Right lobe of liver (tissue), 4 donors: ENCODE results near the gene SLC6A11.

Experiments
- CTCF ChIP-seq, 4 donors: fragments of 200-600 bp in 3 of 4; fragments of 450-650 bp in 1 of 4; IDR thresholded peaks; one replicate each; pipeline versions ENCODE4 v1.5.1 to v1.8.0; 2016 to 2022; ENCODE audit warnings: antibody characterized with exemption in 4 of 4, mild to moderate bottlenecking in 2 of 4
- POLR2A ChIP-seq: fragments of 450-650 bp; IDR thresholded peaks from one replicate; pipeline ENCODE4 v1.6.1; 2017; ENCODE audit warnings: antibody characterized with exemption, mild to moderate bottlenecking
- donor health status: DM: no; HTN: no; CAD: no.
- donor health status: DM: no; HTN: no; CAD: no.
- donor health status: DM: no; HTN: yes; CAD: no.

GRCh38 chr3:10981031-10981430 lies 165.0 kb downstream of the SLC6A11 start:
- TF ChIP-seq POLR2A: no peak
- no peak for TF ChIP-seq CTCF (IDR thresholded peaks at IDR 0.05)
